Neuronal stem cell (in vitro differentiated cells): ENCODE measurements around the gene CYP2A6.

Experiments used
- DNase-seq: peaks from one replicate; pipeline ENCODE4 v3.0.0-alpha.2; 2013; ENCODE audit warnings: low spot score
- H2AFZ ChIP-seq: one replicate; pipeline ENCODE4 v1.6.1; 2013; ENCODE audit warnings: mild to moderate bottlenecking, low read length, inconsistent platforms
- H2AK5ac ChIP-seq: 2 replicates; pipeline ENCODE4 v1.6.1; 2013; ENCODE audit warnings: low read depth, mild to moderate bottlenecking, inconsistent platforms, low read length, moderate library complexity, mixed read lengths
- H2BK120ac ChIP-seq: 2 replicates; pipeline ENCODE4 v1.6.1; 2013; ENCODE audit warnings: low read depth, mild to moderate bottlenecking, inconsistent platforms, low read length, moderate library complexity, mixed read lengths
- H2BK12ac ChIP-seq: one replicate; pipeline ENCODE4 v1.6.1; 2013; ENCODE audit warnings: low read length, inconsistent platforms
- H2BK15ac ChIP-seq: 2 replicates; pipeline ENCODE4 v1.6.1; 2013; ENCODE audit warnings: mild to moderate bottlenecking, low read length, inconsistent platforms, mixed read lengths
- H2BK5ac ChIP-seq: one replicate; pipeline ENCODE4 v1.6.1; 2013; ENCODE audit warnings: inconsistent platforms, mild to moderate bottlenecking, low read length, moderate library complexity
- H3K14ac ChIP-seq: one replicate; pipeline ENCODE4 v1.6.1; 2013; ENCODE audit warnings: low read length, inconsistent platforms
- H3K18ac ChIP-seq: 2 replicates; pipeline ENCODE4 v1.6.1; 2013; ENCODE audit warnings: low read length, inconsistent platforms
- H3K23ac ChIP-seq: 2 replicates; pipeline ENCODE4 v1.6.1; 2013; ENCODE audit warnings: low read depth, mild to moderate bottlenecking, mixed read lengths, low read length, inconsistent platforms; ENCODE audit not compliant: poor library complexity
- H3K27ac ChIP-seq: replicated peaks from 3 replicates; pipeline ENCODE4 v1.5.1; 2013; ENCODE audit warnings: low read length, inconsistent platforms
- H3K27me3 ChIP-seq, 3 experiments: 2 replicates each; pipeline ENCODE4 v1.6.1; 2013; ENCODE audit warnings: low read length in 3 of 3, mild to moderate bottlenecking in 2 of 3, inconsistent platforms in 1 of 3, low read depth in 1 of 3, mixed read lengths in 1 of 3, moderate library complexity in 1 of 3; ENCODE audit not compliant: control insufficient read depth in 3 of 3, insufficient read depth in 3 of 3
- H3K36me3 ChIP-seq, 2 donors: replicated peaks in 1 of 2; 2 replicates each; pipeline ENCODE4 v1.6.1; 2013; ENCODE audit warnings: low read length in 2 of 2; ENCODE audit not compliant: control insufficient read depth in 2 of 2, insufficient read depth in 2 of 2
- H3K4ac ChIP-seq: 2 replicates; pipeline ENCODE4 v1.6.1; 2013; ENCODE audit warnings: inconsistent platforms, mild to moderate bottlenecking, low read length, moderate library complexity
- H3K4me1 ChIP-seq, 2 donors: 1 replicate in 1 of 2; 2 replicates in 1 of 2; pipeline ENCODE4 v1.6.1; 2013; ENCODE audit warnings: low read length in 2 of 2, low read depth in 1 of 2; ENCODE audit not compliant: control insufficient read depth in 2 of 2, insufficient read depth in 1 of 2
- H3K4me2 ChIP-seq: one replicate; pipeline ENCODE4 v1.6.1; 2013; ENCODE audit warnings: mild to moderate bottlenecking, low read length, inconsistent platforms; ENCODE audit not compliant: insufficient read depth, poor library complexity, severe bottlenecking
- H3K4me3 ChIP-seq, 2 donors: 2 replicates each; pipeline ENCODE4 v1.5.1; 2013; ENCODE audit warnings: low read length in 2 of 2, mild to moderate bottlenecking in 2 of 2, inconsistent platforms in 1 of 2, moderate library complexity in 1 of 2
- H3K79me1 ChIP-seq: one replicate; pipeline ENCODE4 v1.6.1; 2013; ENCODE audit warnings: low read depth, mild to moderate bottlenecking, inconsistent platforms, low read length, moderate library complexity
- H3K9ac ChIP-seq: one replicate; pipeline ENCODE4 v1.6.1; 2013; ENCODE audit warnings: mild to moderate bottlenecking, low read depth, low read length, inconsistent platforms; ENCODE audit not compliant: poor library complexity
- H3K9me3 ChIP-seq, 2 donors: replicated peaks in 1 of 2; 2 replicates each; pipeline versions ENCODE3 to v1.6.1; 2013; ENCODE audit warnings: low read length in 2 of 2, mild to moderate bottlenecking in 2 of 2, inconsistent platforms in 1 of 2, low read depth in 1 of 2, mixed read lengths in 1 of 2, moderate library complexity in 1 of 2; ENCODE audit not compliant: control insufficient read depth in 2 of 2, insufficient read depth in 1 of 2
- H4K8ac ChIP-seq: one replicate; pipeline ENCODE4 v1.6.1; 2013; ENCODE audit warnings: low read depth, mild to moderate bottlenecking, inconsistent platforms, low read length, moderate library complexity
- H4K91ac ChIP-seq: one replicate; pipeline ENCODE4 v1.6.1; 2013; ENCODE audit warnings: low read length, low read depth, mild to moderate bottlenecking, inconsistent platforms; ENCODE audit not compliant: poor library complexity
- WGBS, 2 donors: extraction: QIAGEN DNeasy Blood & Tissue Kit; methylation state at CpG; one replicate each; pipeline ENCODE4 v1.1.7; 2013; ENCODE audit warnings: missing lambda C conversion rate in 2 of 2, mixed read lengths in 1 of 2; ENCODE audit not compliant: insufficient read length in 2 of 2, insufficient replicate concordance in 1 of 2; ENCODE audit errors: extremely low coverage in 2 of 2; 5-methylcytosine and 5-hydroxymethylcytosine counted together

CYP2A6 gene

GRCh38 chr19:40803857-40804782, 46.1 kb downstream of the CYP2A6 start:
- Histone ChIP-seq H3K14ac (no peak overlapping the region), H2BK5ac (peak overlapping the region; percentile 2), H3K4me2 (no peak overlapping the region), H3K4me1 (peaks cover 46 to 61% of the 10 kb centered on the region in 2 donors), H3K23ac (peak overlapping the region; percentile 51), H3K27ac (no peak overlapping the region), H3K18ac (no peak overlapping the region), H3K27me3 (no peaks in the 10 kb centered on the region), H3K36me3 (peaks cover 44 to 86% of the 10 kb centered on the region in 2 donors), H2AFZ (no peak overlapping the region), H3K79me1 (peaks cover 32% of the 10 kb centered on the region), H2AK5ac (no peak overlapping the region), H2BK15ac (no peak overlapping the region), H2BK120ac (no peak overlapping the region), H3K4ac (no peak overlapping the region), H3K4me3 (no peak overlapping the region), H4K8ac (no peak overlapping the region), H3K9ac (peak overlapping the region; percentile 38), H2BK12ac (no peak overlapping the region), H3K9me3 (no peaks in the 10 kb centered on the region), H4K91ac (no peak overlapping the region)
- DNase-seq, result no peak
- no CpG with 5 or more reads among the region's 6 CpGs for WGBS, 2 donors

GRCh38 chr19:40803170-40803856, 46.9 kb downstream of the CYP2A6 start:
- peak overlapping the region; percentile 2 for H2BK5ac ChIP-seq
- no peak overlapping the region for H3K27ac ChIP-seq

GRCh38 chr19:40802300-40803169, 47.7 kb downstream of the CYP2A6 start:
- Histone ChIP-seq H3K4me1 (peaks cover 47 to 58% of the 10 kb centered on the region in 2 donors), H3K27ac (no peak overlapping the region)

More at GRCh38 chr19:40803170-40803856, 46.9 kb downstream of the CYP2A6 start:
- H3K4ac ChIP-seq, result no peak overlapping the region
- WGBS, 2 donors, result no CpG with 5 or more reads among the region's 9 CpGs
- H2BK120ac ChIP-seq, result no peak overlapping the region
- no peak overlapping the region for H3K18ac ChIP-seq
- H4K91ac ChIP-seq, result no peak overlapping the region
- peaks cover 32% of the 10 kb centered on the region for H3K79me1 ChIP-seq
- no peak overlapping the region for H3K4me3 ChIP-seq
- peak overlapping the region; percentile 38 for H3K9ac ChIP-seq
- H2AFZ ChIP-seq, result no peak overlapping the region
- no peak overlapping the region for H2AK5ac ChIP-seq
- H3K14ac ChIP-seq, result no peak overlapping the region
- H3K9me3 ChIP-seq, result no peaks in the 10 kb centered on the region
- H3K23ac ChIP-seq, result no peak overlapping the region
- DNase-seq, result no peak
- H4K8ac ChIP-seq, result no peak overlapping the region
- no peak overlapping the region for H3K4me2 ChIP-seq
- peaks cover 46 to 61% of the 10 kb centered on the region in 2 donors for H3K4me1 ChIP-seq
- H2BK12ac ChIP-seq, result no peak overlapping the region
- no peak overlapping the region for H2BK15ac ChIP-seq
- H3K27me3 ChIP-seq, result no peaks in the 10 kb centered on the region
- peaks cover 40 to 78% of the 10 kb centered on the region in 2 donors for H3K36me3 ChIP-seq

More at GRCh38 chr19:40802300-40803169, 47.7 kb downstream of the CYP2A6 start:
- Histone ChIP-seq H3K23ac (peak overlapping the region; percentile 29), H3K9ac (peak overlapping the region; percentile 78), H3K36me3 (peaks cover 32 to 70% of the 10 kb centered on the region in 2 donors), H3K79me1 (peaks cover 33% of the 10 kb centered on the region), H3K18ac (no peak overlapping the region), H3K4me2 (no peak overlapping the region), H2BK12ac (no peak overlapping the region), H3K14ac (no peak overlapping the region), H2BK5ac (peak overlapping the region; percentile 2), H2BK15ac (no peak overlapping the region), H3K4ac (no peak overlapping the region), H2BK120ac (no peak overlapping the region), H2AK5ac (no peak overlapping the region), H4K91ac (no peak overlapping the region), H3K4me3 (peak overlapping the region in 1 of 2 donors; percentile 11), H2AFZ (no peak overlapping the region), H4K8ac (no peak overlapping the region), H3K9me3 (no peaks in the 10 kb centered on the region), H3K27me3 (no peaks in the 10 kb centered on the region)
- DNase-seq, result no peak
- no CpG with 5 or more reads among the region's 11 CpGs for whole genome bisulfite sequencing, 2 donors
